WERI-Rb-1 (cell line): Measurements from ENCODE around the gene FUBP3.

Experiments used
- DNase-seq: peaks from one replicate; pipeline ENCODE4 v3.0.0-alpha.2; 2020
- H3K27ac ChIP-seq: fragments of 250-450 bp; sonication (Bioruptor Pico); 2 replicates; pipeline ENCODE4 v1.5.1; 2020; ENCODE audit warnings: mild to moderate bottlenecking, moderate library complexity
- H3K27me3 ChIP-seq: fragments of 250-450 bp; sonication (Bioruptor Pico); 2 replicates; pipeline ENCODE4 v1.5.1; 2021; ENCODE audit warnings: mild to moderate bottlenecking, low read depth, moderate library complexity; ENCODE audit not compliant: insufficient read depth, severe bottlenecking
- H3K36me3 ChIP-seq: fragments of 250-450 bp; sonication (Bioruptor Pico); 2 replicates; pipeline ENCODE4 v1.5.1; 2020; ENCODE audit warnings: mild to moderate bottlenecking, moderate library complexity
- H3K4me3 ChIP-seq: 2 replicates; pipeline ENCODE4 v1.5.1; 2011; ENCODE audit warnings: low read depth, mild to moderate bottlenecking, control low read depth, low read length
- H3K9me3 ChIP-seq: fragments of 250-450 bp; sonication (Bioruptor Pico); 2 replicates; pipeline ENCODE4 v1.5.1; 2021; ENCODE audit warnings: mild to moderate bottlenecking, moderate library complexity; ENCODE audit not compliant: severe bottlenecking
- CTCF ChIP-seq: IDR thresholded peaks from 2 replicates; pipeline ENCODE4 v1.5.1; 2011; ENCODE audit warnings: low read depth, mild to moderate bottlenecking, control low read depth, inconsistent platforms, low read length

FUBP3 gene

DNA sequence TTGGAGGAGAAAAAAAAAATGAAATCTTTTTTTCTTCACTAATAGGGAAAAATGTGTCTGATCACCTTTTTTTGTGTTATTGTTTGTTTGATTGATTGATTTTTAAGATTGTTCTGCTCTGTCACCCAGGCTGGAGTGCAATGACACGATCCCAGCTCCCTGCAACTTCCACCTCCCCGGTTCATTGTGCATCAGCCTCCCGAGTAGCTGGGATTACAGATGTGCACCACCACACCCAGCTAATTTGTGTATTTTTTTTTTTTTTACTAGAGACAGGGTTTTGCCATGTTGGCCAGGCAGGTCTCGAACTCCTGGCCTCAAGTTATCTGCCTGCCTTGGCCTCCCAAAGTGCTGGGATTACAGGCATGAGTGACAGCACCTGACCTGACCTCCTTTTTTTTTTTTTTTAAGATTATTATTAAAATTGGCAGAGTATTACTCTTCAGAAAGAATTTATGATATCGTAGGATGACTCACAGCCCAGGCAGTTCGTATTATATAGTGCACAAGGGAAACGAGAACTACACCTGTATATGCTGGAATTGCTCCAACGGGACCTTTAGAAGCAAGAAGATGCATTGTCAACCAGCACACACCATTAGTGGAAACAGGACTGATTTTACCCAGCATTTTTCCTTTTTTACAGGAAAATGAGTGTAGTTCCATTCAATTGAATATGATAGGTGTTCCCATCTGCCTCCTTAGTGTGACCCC is 27.7 kb downstream of the FUBP3 start:
- no peak for TF ChIP-seq CTCF
- Histone ChIP-seq H3K36me3 (peaks cover 56% of the 10 kb centered on the region), H3K4me3 (no peak overlapping the region), H3K27me3 (no peaks in the 10 kb centered on the region), H3K9me3 (no peaks in the 10 kb centered on the region), H3K27ac (no peak overlapping the region)
- DNase-seq: no peak

GRCh38 chr9:130607640-130608420 is 28.5 kb downstream of the FUBP3 start:
- Histone ChIP-seq H3K36me3 (peaks cover 56% of the 10 kb centered on the region), H3K4me3 (no peak overlapping the region), H3K27me3 (no peaks in the 10 kb centered on the region), H3K9me3 (no peaks in the 10 kb centered on the region), H3K27ac (no peak overlapping the region)
- no peak for DNase-seq
- no peak for TF ChIP-seq CTCF

GRCh38 chr9:130608554-130609134 is 29.3 kb downstream of the FUBP3 start:
- Histone ChIP-seq H3K27ac (no peak overlapping the region), H3K36me3 (peaks cover 59% of the 10 kb centered on the region), H3K27me3 (no peaks in the 10 kb centered on the region), H3K9me3 (no peaks in the 10 kb centered on the region), H3K4me3 (no peak overlapping the region)
- DNase-seq: no peak
- no peak for TF ChIP-seq CTCF

DNA sequence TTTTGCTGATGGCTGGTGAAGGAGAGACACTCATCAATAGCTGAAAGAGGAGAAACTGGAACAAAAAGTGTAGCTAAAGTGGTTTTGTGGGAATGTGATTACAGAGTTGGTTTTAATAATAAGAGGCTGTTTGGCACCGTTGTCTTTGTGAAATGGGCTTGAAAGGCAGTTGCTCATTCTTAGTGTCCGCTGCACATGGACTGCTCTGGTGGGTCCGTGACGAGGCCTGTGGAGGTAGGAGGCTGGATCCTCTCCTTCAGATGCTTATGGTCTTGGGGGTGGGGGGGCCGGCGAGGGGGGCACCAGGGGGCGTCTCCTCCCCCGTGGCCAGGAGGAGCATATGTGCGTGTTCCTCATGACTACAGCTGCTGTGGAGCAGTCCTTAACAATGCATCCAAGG is 29.8 kb downstream of the FUBP3 start:
- DNase-seq: no peak
- H3K36me3 ChIP-seq: peaks cover 59% of the 10 kb centered on the region
- H3K27ac ChIP-seq: no peak overlapping the region

More for the DNA sequence above, 29.8 kb downstream of the FUBP3 start:
- no peak overlapping the region for H3K4me3 ChIP-seq
- no peak for TF ChIP-seq CTCF
- H3K9me3 ChIP-seq: no peaks in the 10 kb centered on the region
- no peaks in the 10 kb centered on the region for H3K27me3 ChIP-seq
